GM19193 (cell line): ENCODE data around the gene AKT1S1.

Experiments
- POLR2A ChIP-seq: IDR thresholded peaks from 4 replicates; pipeline ENCODE4 v1.6.1; 2011; ENCODE audit not compliant: insufficient read depth, insufficient read length; ENCODE audit errors: extremely low read depth

Gene AKT1S1

GRCh38 chr19:49833599-49833998 is 43.6 kb downstream of the AKT1S1 start:
- TF ChIP-seq POLR2A, result no peak

- no peak for TF ChIP-seq POLR2A
These were observed 44.6 kb downstream of the AKT1S1 start for GRCh38 chr19:49832556-49832955.

- TF ChIP-seq POLR2A, result no peak
These were observed 45.6 kb downstream of the AKT1S1 start for GRCh38 chr19:49831592-49831991.

- TF ChIP-seq POLR2A, result no peak
These were observed 46.4 kb downstream of the AKT1S1 start for GRCh38 chr19:49830766-49831165.

- TF ChIP-seq POLR2A, result no peak
These were observed 47.4 kb downstream of the AKT1S1 start for GRCh38 chr19:49829721-49830120.

DNA sequence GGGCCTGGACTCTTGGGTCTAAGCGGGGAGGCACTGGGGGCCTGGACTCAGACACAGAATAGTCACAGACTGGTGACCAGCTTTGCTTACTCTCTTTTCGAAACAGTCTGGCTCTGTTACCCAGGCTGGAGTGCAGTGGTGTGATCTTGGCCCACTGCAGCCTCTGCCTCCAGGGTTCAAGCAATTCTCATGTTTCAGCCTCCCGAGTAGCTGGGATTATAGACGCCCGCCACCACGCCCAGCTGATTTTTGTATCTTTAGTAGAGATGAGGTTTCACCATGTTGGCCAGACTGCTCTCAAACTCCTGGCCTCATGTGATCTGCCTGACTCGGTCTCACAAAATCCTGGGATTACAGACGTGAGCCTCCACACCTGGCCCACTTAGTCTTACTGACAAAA is 48.0 kb downstream of the AKT1S1 start:
- TF ChIP-seq POLR2A, result no peak

GRCh38 chr19:49827034-49827433 is 50.1 kb downstream of the AKT1S1 start:
- TF ChIP-seq POLR2A, result no peak

- TF ChIP-seq POLR2A, result no peak
These were observed 52.5 kb downstream of the AKT1S1 start for GRCh38 chr19:49824662-49825061.

GRCh38 chr19:49823472-49823871 is 53.7 kb downstream of the AKT1S1 start:
- no peak for TF ChIP-seq POLR2A

- TF ChIP-seq POLR2A, result no peak
These were observed 57.0 kb downstream of the AKT1S1 start for GRCh38 chr19:49820125-49820524.
